ENCODE results near the gene ANKRD33. TPM values are rescaled to one million over a fixed set of nuclear protein-coding genes. Genes with fewer than 3 reads are reported as not detected.

Gene ANKRD33
- total and polyA plus RNA-seq, 4 donors: 0.54 TPM; not detected in 3

GRCh38 chr12:51865757-51866270, 22.1 kb upstream of the ANKRD33 start:
- H3K27me3 ChIP-seq (ENCODE audit: control insufficient read depth in 1 of 2, insufficient read depth in 2 of 2, low read length in 1 of 2): no peaks in the 10 kb centered on the region
- intact Hi-C loops (cut with DNase I): no loop called here
- no peak for ATAC-seq (ENCODE audit: low FRiP score)
- H3K36me3 ChIP-seq (ENCODE audit: control insufficient read depth in 1 of 2, insufficient read depth in 2 of 2, low read length in 1 of 2): no peaks in the 10 kb centered on the region
- peak in 1 of 2 donors; percentile 51 for DNase-seq
- no peak overlapping the region for H3K27ac ChIP-seq (ENCODE audit: low read depth in 1 of 2, low read length in 2 of 2)
- no peaks in the 10 kb centered on the region for H3K9me3 ChIP-seq (ENCODE audit: control insufficient read depth, low read length)
- 90 to 92% methylated on average over 7 of the region's 7 CpGs for WGBS, 2 donors
- no peak overlapping the region for H3K4me3 ChIP-seq (ENCODE audit: low read length in 2 of 2)
- no peaks in the 10 kb centered on the region for H3K4me1 ChIP-seq (ENCODE audit: control insufficient read depth in 1 of 2, insufficient read depth in 2 of 2, low read length in 2 of 2)

GRCh38 chr12:51866324-51866723, 21.6 kb upstream of the ANKRD33 start:
- H3K27me3 ChIP-seq (ENCODE audit: control insufficient read depth in 1 of 2, insufficient read depth in 2 of 2, low read length in 1 of 2): no peaks in the 10 kb centered on the region
- intact Hi-C loops (cut with DNase I): no loop called here
- no peaks in the 10 kb centered on the region for H3K36me3 ChIP-seq (ENCODE audit: control insufficient read depth in 1 of 2, insufficient read depth in 2 of 2, low read length in 1 of 2)
- no peak overlapping the region for H3K4me3 ChIP-seq (ENCODE audit: low read length in 2 of 2)
- no peaks in the 10 kb centered on the region for H3K9me3 ChIP-seq (ENCODE audit: control insufficient read depth, low read length)
- DNase-seq (peak in 1 of 2 donors; percentile 27), ATAC-seq (ENCODE audit: low FRiP score) (no peak)
- H3K4me1 ChIP-seq (ENCODE audit: control insufficient read depth in 1 of 2, insufficient read depth in 2 of 2, low read length in 2 of 2): no peaks in the 10 kb centered on the region
- WGBS, 2 donors: 96 to 97% methylated on average over 4 of the region's 4 CpGs
- no peak overlapping the region for H3K27ac ChIP-seq (ENCODE audit: low read depth in 1 of 2, low read length in 2 of 2)

- H3K4me3 ChIP-seq (ENCODE audit: low read length in 2 of 2): no peak overlapping the region
These were observed 21.1 kb upstream of the ANKRD33 start for GRCh38 chr12:51866762-51867161.

GRCh38 chr12:51867371-51867770, 20.5 kb upstream of the ANKRD33 start:
- Histone ChIP-seq H3K36me3 (ENCODE audit: control insufficient read depth in 1 of 2, insufficient read depth in 2 of 2, low read length in 1 of 2) (no peaks in the 10 kb centered on the region), H3K27me3 (ENCODE audit: control insufficient read depth in 1 of 2, insufficient read depth in 2 of 2, low read length in 1 of 2) (no peaks in the 10 kb centered on the region), H3K4me1 (ENCODE audit: control insufficient read depth in 1 of 2, insufficient read depth in 2 of 2, low read length in 2 of 2) (no peaks in the 10 kb centered on the region), H3K9me3 (ENCODE audit: control insufficient read depth, low read length) (no peaks in the 10 kb centered on the region), H3K4me3 (ENCODE audit: low read length in 2 of 2) (no peak overlapping the region), H3K27ac (ENCODE audit: low read depth in 1 of 2, low read length in 2 of 2) (no peak overlapping the region)
- DNase-seq (peak in 1 of 2 donors; percentile 6), ATAC-seq (ENCODE audit: low FRiP score) (no peak)
- intact Hi-C loops (cut with DNase I): no loop called here

More at GRCh38 chr12:51866762-51867161, 21.1 kb upstream of the ANKRD33 start:
- DNase-seq: no peak
- no peaks in the 10 kb centered on the region for H3K9me3 ChIP-seq (ENCODE audit: control insufficient read depth, low read length)
- H3K27ac ChIP-seq (ENCODE audit: low read depth in 1 of 2, low read length in 2 of 2): no peak overlapping the region
- no peaks in the 10 kb centered on the region for H3K4me1 ChIP-seq (ENCODE audit: control insufficient read depth in 1 of 2, insufficient read depth in 2 of 2, low read length in 2 of 2)
- H3K27me3 ChIP-seq (ENCODE audit: control insufficient read depth in 1 of 2, insufficient read depth in 2 of 2, low read length in 1 of 2): no peaks in the 10 kb centered on the region
- 94 to 95% methylated on average over 8 of the region's 8 CpGs for WGBS, 2 donors
- no peak for ATAC-seq (ENCODE audit: low FRiP score)
- intact Hi-C loops (cut with DNase I): no loop called here
- no peaks in the 10 kb centered on the region for H3K36me3 ChIP-seq (ENCODE audit: control insufficient read depth in 1 of 2, insufficient read depth in 2 of 2, low read length in 1 of 2)

GRCh38 chr12:51867796-51868428, 20.0 kb upstream of the ANKRD33 start:
- H3K36me3 ChIP-seq (ENCODE audit: control insufficient read depth in 1 of 2, insufficient read depth in 2 of 2, low read length in 1 of 2): no peaks in the 10 kb centered on the region
- DNase-seq: peak in 1 of 2 donors; percentile 55
- H3K27ac ChIP-seq (ENCODE audit: low read depth in 1 of 2, low read length in 2 of 2): no peak overlapping the region
- no peak overlapping the region for H3K4me3 ChIP-seq (ENCODE audit: low read length in 2 of 2)
- intact Hi-C loops (cut with DNase I): no loop called here
- WGBS, 2 donors: 96% methylated on average over 12 of the region's 12 CpGs
- no peaks in the 10 kb centered on the region for H3K27me3 ChIP-seq (ENCODE audit: control insufficient read depth in 1 of 2, insufficient read depth in 2 of 2, low read length in 1 of 2)
- ATAC-seq (ENCODE audit: low FRiP score): no peak
- H3K4me1 ChIP-seq (ENCODE audit: control insufficient read depth in 1 of 2, insufficient read depth in 2 of 2, low read length in 2 of 2): no peaks in the 10 kb centered on the region
- no peaks in the 10 kb centered on the region for H3K9me3 ChIP-seq (ENCODE audit: control insufficient read depth, low read length)

- no peaks in the 10 kb centered on the region for H3K4me1 ChIP-seq (ENCODE audit: control insufficient read depth in 1 of 2, insufficient read depth in 2 of 2, low read length in 2 of 2)
- no peak overlapping the region for H3K27ac ChIP-seq (ENCODE audit: low read depth in 1 of 2, low read length in 2 of 2)
- ATAC-seq (ENCODE audit: low FRiP score) (peak; percentile 42), DNase-seq (peak in 1 of 2 donors; percentile 77)
- peak overlapping the region in 1 of 2 donors; percentile 1 for H3K4me3 ChIP-seq (ENCODE audit: low read length in 2 of 2)
- no peaks in the 10 kb centered on the region for H3K27me3 ChIP-seq (ENCODE audit: control insufficient read depth in 1 of 2, insufficient read depth in 2 of 2, low read length in 1 of 2)
- no peaks in the 10 kb centered on the region for H3K36me3 ChIP-seq (ENCODE audit: control insufficient read depth in 1 of 2, insufficient read depth in 2 of 2, low read length in 1 of 2)
- 5% methylated on average over 55 to 67 of the region's 67 CpGs for WGBS, 2 donors
- no peaks in the 10 kb centered on the region for H3K9me3 ChIP-seq (ENCODE audit: control insufficient read depth, low read length)
- intact Hi-C loops (cut with DNase I): no loop called here
These were observed 18.9 kb upstream of the ANKRD33 start for GRCh38 chr12:51868821-51869495.

GRCh38 chr12:51869496-51869865, 18.4 kb upstream of the ANKRD33 start:
- Histone ChIP-seq H3K27ac (ENCODE audit: low read depth in 1 of 2, low read length in 2 of 2) (no peak overlapping the region), H3K4me3 (ENCODE audit: low read length in 2 of 2) (no peak overlapping the region), H3K9me3 (ENCODE audit: control insufficient read depth, low read length) (no peaks in the 10 kb centered on the region), H3K36me3 (ENCODE audit: control insufficient read depth in 1 of 2, insufficient read depth in 2 of 2, low read length in 1 of 2) (no peaks in the 10 kb centered on the region), H3K4me1 (ENCODE audit: control insufficient read depth in 1 of 2, insufficient read depth in 2 of 2, low read length in 2 of 2) (no peaks in the 10 kb centered on the region), H3K27me3 (ENCODE audit: control insufficient read depth in 1 of 2, insufficient read depth in 2 of 2, low read length in 1 of 2) (no peaks in the 10 kb centered on the region)
- WGBS, 2 donors: 38 to 39% methylated on average over 20 of the region's 20 CpGs
- intact Hi-C loops (cut with DNase I): no loop called here
- no peak for ATAC-seq (ENCODE audit: low FRiP score)
- DNase-seq: peak; percentile 43 to 79

- DNase-seq: peak; percentile 43 to 53
- Histone ChIP-seq H3K27ac (ENCODE audit: low read depth in 1 of 2, low read length in 2 of 2) (no peak overlapping the region), H3K27me3 (ENCODE audit: control insufficient read depth in 1 of 2, insufficient read depth in 2 of 2, low read length in 1 of 2) (no peaks in the 10 kb centered on the region), H3K36me3 (ENCODE audit: control insufficient read depth in 1 of 2, insufficient read depth in 2 of 2, low read length in 1 of 2) (no peaks in the 10 kb centered on the region), H3K9me3 (ENCODE audit: control insufficient read depth, low read length) (no peaks in the 10 kb centered on the region), H3K4me3 (ENCODE audit: low read length in 2 of 2) (no peak overlapping the region), H3K4me1 (ENCODE audit: control insufficient read depth in 1 of 2, insufficient read depth in 2 of 2, low read length in 2 of 2) (no peaks in the 10 kb centered on the region)
- intact Hi-C loops (cut with DNase I): no loop called here
- no peak for ATAC-seq (ENCODE audit: low FRiP score)
- WGBS, 2 donors: 89 to 91% methylated on average over 3 of the region's 3 CpGs
These were observed 18.0 kb upstream of the ANKRD33 start for GRCh38 chr12:51869931-51870330.

GRCh38 chr12:51870504-51870903, 17.4 kb upstream of the ANKRD33 start:
- Histone ChIP-seq H3K4me1 (ENCODE audit: control insufficient read depth in 1 of 2, insufficient read depth in 2 of 2, low read length in 2 of 2) (no peaks in the 10 kb centered on the region), H3K4me3 (ENCODE audit: low read length in 2 of 2) (no peak overlapping the region), H3K36me3 (ENCODE audit: control insufficient read depth in 1 of 2, insufficient read depth in 2 of 2, low read length in 1 of 2) (no peaks in the 10 kb centered on the region), H3K9me3 (ENCODE audit: control insufficient read depth, low read length) (no peaks in the 10 kb centered on the region), H3K27me3 (ENCODE audit: control insufficient read depth in 1 of 2, insufficient read depth in 2 of 2, low read length in 1 of 2) (no peaks in the 10 kb centered on the region), H3K27ac (ENCODE audit: low read depth in 1 of 2, low read length in 2 of 2) (no peak overlapping the region)
- ATAC-seq (ENCODE audit: low FRiP score) (no peak), DNase-seq (no peak)
- intact Hi-C loops (cut with DNase I): no loop called here
- 73 to 77% methylated on average over 4 of the region's 4 CpGs for WGBS, 2 donors

Measured in aorta (tissue), 5 donors.